GM18499 (cell line): ENCODE results near the gene FAM237A.

Source experiments
- ATAC-seq: cut with Tn5 transposase; IDR thresholded peaks from one replicate; pipeline ENCODE4 v1.9.1; 2021; ENCODE audit warnings: moderate number of reproducible peaks; ENCODE audit not compliant: insufficient read depth, unreplicated experiment

Gene FAM237A

DNA sequence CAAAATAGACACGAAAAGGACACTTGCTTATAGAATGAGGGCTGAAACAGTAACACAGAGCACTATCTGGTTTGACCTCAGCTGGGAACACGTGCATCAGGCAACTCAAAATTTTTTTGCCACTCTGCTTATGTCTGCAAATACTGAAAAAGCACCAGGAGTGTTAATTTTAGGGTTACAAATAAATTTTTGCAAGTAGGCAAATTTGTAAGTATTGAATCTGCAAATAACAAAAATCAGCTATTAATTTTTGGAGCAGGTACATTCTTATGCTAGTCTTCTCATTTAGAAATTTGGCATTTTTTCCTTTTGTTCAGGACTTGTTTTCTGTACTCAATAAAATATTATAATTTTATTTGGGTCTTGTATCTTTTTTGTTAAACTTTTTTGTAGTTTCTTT, 46.2 kb downstream of the FAM237A start:
- no peak for ATAC-seq

DNA sequence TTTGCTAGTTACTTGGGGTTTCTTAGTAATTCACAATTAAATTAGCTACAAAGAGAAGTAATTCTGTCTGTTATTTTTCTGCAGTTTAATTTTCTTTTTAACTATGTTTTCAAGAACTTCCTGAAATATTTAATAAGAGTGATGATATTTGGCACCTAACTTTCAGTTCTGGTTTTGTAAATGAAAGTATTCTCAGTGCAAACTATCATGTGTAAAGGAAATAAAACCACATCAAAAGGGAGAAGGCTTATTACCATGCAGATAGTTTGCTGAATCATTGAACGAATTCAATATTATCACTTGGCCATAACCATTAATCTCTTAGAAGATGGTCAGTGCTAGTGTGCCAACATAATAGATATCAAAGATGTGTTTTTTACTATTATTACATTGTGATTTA, 46.7 kb downstream of the FAM237A start:
- ATAC-seq: no peak

DNA sequence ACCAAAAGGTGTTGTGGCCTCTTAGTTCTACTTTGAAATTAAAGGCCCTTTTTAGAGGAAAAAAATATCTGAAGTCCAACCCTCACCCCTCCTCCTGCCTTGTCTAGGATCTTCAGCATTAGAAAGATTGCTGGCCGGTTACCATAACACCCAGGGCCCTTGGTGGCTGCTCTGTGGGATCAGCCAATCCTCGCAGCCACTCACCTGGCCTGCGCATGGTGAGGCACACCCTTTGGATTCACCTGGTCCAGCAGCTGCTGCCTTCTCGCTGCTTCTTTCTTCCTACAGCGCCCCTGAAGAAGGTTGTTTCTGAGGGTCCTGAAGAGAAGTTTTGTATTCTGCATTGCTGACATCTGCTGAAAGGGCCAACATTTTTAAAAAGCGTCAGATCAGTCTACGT, 50.7 kb downstream of the FAM237A start:
- ATAC-seq: no peak

DNA sequence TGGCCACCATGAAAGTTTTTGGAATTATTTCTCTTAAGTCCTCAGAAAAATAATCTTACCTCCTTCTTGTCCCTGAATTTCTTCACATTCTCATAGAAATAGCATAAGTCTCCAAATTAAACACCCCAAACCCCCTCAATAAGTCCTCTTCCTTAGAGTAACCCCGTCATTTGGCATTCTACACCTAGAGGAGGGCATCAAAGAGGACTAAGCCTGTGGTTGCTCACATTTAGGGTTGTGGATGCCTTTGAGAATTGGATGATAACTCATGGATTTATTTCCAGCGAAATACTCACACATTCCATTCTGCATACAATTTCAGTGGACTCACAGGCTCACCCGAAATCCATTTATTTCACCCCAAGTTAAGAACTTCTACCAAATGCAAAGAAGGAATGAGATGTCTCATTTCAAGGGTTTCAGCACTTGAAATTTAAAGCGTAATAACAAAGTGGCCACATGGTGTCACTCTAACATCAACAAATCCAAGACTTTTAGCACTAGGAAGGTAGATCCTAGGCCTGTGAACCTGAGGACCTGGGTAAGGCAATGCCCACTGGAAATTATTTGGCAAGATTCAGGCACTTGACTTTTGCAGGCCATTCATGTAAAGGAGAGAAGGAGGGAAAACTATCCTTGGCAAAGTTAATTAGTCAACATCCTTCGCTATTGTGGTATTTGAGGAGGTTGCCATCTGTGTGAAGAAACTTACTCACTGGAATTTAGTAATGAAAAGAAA, 51.3 kb downstream of the FAM237A start:
- ATAC-seq: no peak

DNA sequence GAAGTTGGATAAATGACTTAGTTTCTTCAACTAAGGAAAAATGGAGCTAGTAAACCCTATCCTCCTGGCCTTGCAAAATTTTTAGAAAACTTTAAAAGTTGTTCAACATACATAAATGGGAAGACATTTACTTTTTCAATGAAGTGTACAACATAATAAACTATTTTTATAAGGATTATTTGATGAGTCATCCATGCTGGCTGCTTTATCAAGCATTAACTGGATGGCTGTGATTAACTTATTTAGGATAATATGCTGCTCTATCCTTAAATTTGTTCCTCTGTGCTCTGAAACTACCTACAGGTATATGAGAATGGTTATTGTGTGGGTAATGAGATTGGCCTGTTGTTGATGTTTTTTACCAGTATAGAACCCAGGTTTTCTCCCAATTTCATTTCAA, 54.6 kb downstream of the FAM237A start:
- no peak for ATAC-seq

DNA sequence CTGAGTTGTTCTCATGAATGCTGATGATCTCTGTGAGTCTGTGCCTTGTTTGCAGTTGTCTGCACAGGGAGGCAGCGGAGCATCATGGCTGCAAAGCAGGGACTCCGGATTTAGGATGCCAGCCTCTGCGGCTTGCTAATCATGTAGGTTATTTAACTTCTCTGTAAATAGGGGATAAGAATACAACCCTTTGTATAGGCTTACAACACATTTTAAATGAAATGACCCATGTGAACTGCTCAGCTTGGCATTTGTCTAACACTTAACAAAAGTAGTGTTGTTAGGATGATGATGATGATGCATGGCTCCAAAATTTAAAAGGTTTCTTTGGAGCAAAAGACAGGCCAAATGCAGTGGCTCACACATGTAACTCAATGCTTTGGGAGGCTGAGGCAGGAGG, 56.5 kb downstream of the FAM237A start:
- ATAC-seq: no peak
